ENCODE measurements around the gene AMOTL1.
"Not testable (repeated sequence)": the region's sequence is repeated elsewhere in the genome, so short reads cannot be mapped to it uniquely, and the experiment has no call there.

AMOTL1 gene

GRCh38 chr11:94796863-94797262, 28.7 kb downstream of the AMOTL1 start:
- peaks cover 46% of the 10 kb centered on the region for H3K4me1 ChIP-seq (ENCODE audit: control insufficient read depth, insufficient read depth, low read length)

GRCh38 chr11:94799726-94800125, 31.6 kb downstream of the AMOTL1 start:
- Histone ChIP-seq H3K4me1 (ENCODE audit: control insufficient read depth, insufficient read depth, low read length) (peaks cover 34% of the 10 kb centered on the region), H3K9ac (ENCODE audit: low read depth, low read length) (no peak overlapping the region), H3K4me3 (ENCODE audit: low read length) (no peak overlapping the region), H3K9me3 (replicated peaks; ENCODE audit: low read length) (no peaks in the 10 kb centered on the region), H3K4me2 (ENCODE audit: low read length) (no peak overlapping the region), H3K27me3 (ENCODE audit: control insufficient read depth, insufficient read depth, low read length) (no peaks in the 10 kb centered on the region), H3K36me3 (ENCODE audit: insufficient read depth, low read length) (peaks cover 53% of the 10 kb centered on the region)

More at GRCh38 chr11:94796863-94797262, 28.7 kb downstream of the AMOTL1 start:
- peak overlapping the region; percentile 80 for H3K4me2 ChIP-seq (ENCODE audit: low read length)
- peak overlapping the region; percentile 64 for H3K4me3 ChIP-seq (ENCODE audit: low read length)
- peak overlapping the region; percentile 87 for H3K9ac ChIP-seq (ENCODE audit: low read depth, low read length)
- no peaks in the 10 kb centered on the region for H3K27me3 ChIP-seq (ENCODE audit: control insufficient read depth, insufficient read depth, low read length)
- H3K36me3 ChIP-seq (ENCODE audit: insufficient read depth, low read length) = peaks cover 26% of the 10 kb centered on the region
- no peaks in the 10 kb centered on the region for H3K9me3 ChIP-seq (replicated peaks; ENCODE audit: low read length)

DNA sequence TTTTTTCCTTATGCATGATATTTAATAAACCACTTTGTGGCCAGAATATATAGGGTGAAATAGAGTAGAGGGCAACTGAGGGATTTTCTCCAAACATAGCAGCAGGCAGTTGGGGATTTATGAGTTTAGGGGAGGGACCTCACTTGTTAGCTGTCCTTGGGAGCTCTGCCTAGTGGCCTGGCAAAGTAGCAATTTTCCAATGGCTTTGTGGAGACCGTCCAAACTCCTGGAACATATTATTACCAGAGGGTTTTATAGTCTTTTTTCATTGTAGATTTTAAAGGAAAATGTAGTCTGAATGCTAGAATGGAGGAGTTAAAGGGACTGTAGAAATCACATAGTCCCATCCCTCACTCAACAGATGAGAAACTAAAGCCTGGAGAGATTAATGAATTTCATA, 32.3 kb downstream of the AMOTL1 start:
- Histone ChIP-seq H3K4me1 (ENCODE audit: control insufficient read depth, insufficient read depth, low read length) (peaks cover 40% of the 10 kb centered on the region), H3K27me3 (ENCODE audit: control insufficient read depth, insufficient read depth, low read length) (no peaks in the 10 kb centered on the region), H3K36me3 (ENCODE audit: insufficient read depth, low read length) (peaks cover 59% of the 10 kb centered on the region), H3K9me3 (replicated peaks; ENCODE audit: low read length) (no peaks in the 10 kb centered on the region), H3K4me2 (ENCODE audit: low read length) (no peak overlapping the region), H3K9ac (ENCODE audit: low read depth, low read length) (no peak overlapping the region), H3K4me3 (ENCODE audit: low read length) (no peak overlapping the region)

GRCh38 chr11:94801866-94802460, 33.8 kb downstream of the AMOTL1 start:
- H3K36me3 ChIP-seq (ENCODE audit: insufficient read depth, low read length) = peaks cover 72% of the 10 kb centered on the region

GRCh38 chr11:94802501-94802900, 34.3 kb downstream of the AMOTL1 start:
- Histone ChIP-seq H3K4me1 (ENCODE audit: control insufficient read depth, insufficient read depth, low read length) (peaks cover 34% of the 10 kb centered on the region), H3K36me3 (ENCODE audit: insufficient read depth, low read length) (peaks cover 73% of the 10 kb centered on the region), H3K27me3 (ENCODE audit: control insufficient read depth, insufficient read depth, low read length) (no peaks in the 10 kb centered on the region), H3K9me3 (replicated peaks; ENCODE audit: low read length) (no peaks in the 10 kb centered on the region), H3K9ac (ENCODE audit: low read depth, low read length) (no peak overlapping the region), H3K4me3 (ENCODE audit: low read length) (no peak overlapping the region), H3K4me2 (ENCODE audit: low read length) (no peak overlapping the region)

More at GRCh38 chr11:94801866-94802460, 33.8 kb downstream of the AMOTL1 start:
- H3K4me3 ChIP-seq (ENCODE audit: low read length) = no peak overlapping the region
- H3K9ac ChIP-seq (ENCODE audit: low read depth, low read length) = no peak overlapping the region
- H3K27me3 ChIP-seq (ENCODE audit: control insufficient read depth, insufficient read depth, low read length) = no peaks in the 10 kb centered on the region
- no peak overlapping the region for H3K4me2 ChIP-seq (ENCODE audit: low read length)
- H3K9me3 ChIP-seq (replicated peaks; ENCODE audit: low read length) = no peaks in the 10 kb centered on the region
- peaks cover 40% of the 10 kb centered on the region for H3K4me1 ChIP-seq (ENCODE audit: control insufficient read depth, insufficient read depth, low read length)

- peaks cover 73% of the 10 kb centered on the region for H3K36me3 ChIP-seq (ENCODE audit: insufficient read depth, low read length)
- H3K27me3 ChIP-seq (ENCODE audit: control insufficient read depth, insufficient read depth, low read length) = no peaks in the 10 kb centered on the region
- H3K4me2 ChIP-seq (ENCODE audit: low read length) = peak overlapping the region; percentile 17
- H3K4me3 ChIP-seq (ENCODE audit: low read length) = no peak overlapping the region
- peaks cover 32% of the 10 kb centered on the region for H3K4me1 ChIP-seq (ENCODE audit: control insufficient read depth, insufficient read depth, low read length)
- H3K9ac ChIP-seq (ENCODE audit: low read depth, low read length) = no peak overlapping the region
- H3K9me3 ChIP-seq (replicated peaks; ENCODE audit: low read length) = no peaks in the 10 kb centered on the region
These were observed 35.3 kb downstream of the AMOTL1 start for GRCh38 chr11:94803491-94803890.

DNA sequence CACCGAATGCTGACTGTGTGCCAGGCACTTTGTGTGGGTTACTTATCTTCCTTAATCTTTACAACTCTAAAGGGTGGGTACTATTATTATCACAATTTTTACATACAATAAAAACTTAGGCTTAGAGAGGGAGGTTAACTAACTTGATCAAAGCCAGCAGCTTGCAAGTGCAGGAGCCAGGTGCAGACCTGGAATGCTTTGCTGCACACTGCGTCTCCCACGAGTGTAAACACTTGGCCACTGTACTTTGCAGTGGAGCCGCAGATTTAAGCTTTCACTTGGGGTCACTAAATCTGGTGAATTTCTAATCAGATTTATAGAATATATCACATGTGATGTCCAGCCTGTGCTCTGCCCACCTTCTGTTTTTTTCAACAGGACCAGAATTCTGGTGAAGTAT, 36.7 kb downstream of the AMOTL1 start:
- Histone ChIP-seq H3K9me3 (replicated peaks; ENCODE audit: low read length) (no peaks in the 10 kb centered on the region), H3K36me3 (ENCODE audit: insufficient read depth, low read length) (peaks cover 71% of the 10 kb centered on the region), H3K4me1 (ENCODE audit: control insufficient read depth, insufficient read depth, low read length) (peaks cover 33% of the 10 kb centered on the region), H3K9ac (ENCODE audit: low read depth, low read length) (no peak overlapping the region), H3K27me3 (ENCODE audit: control insufficient read depth, insufficient read depth, low read length) (no peaks in the 10 kb centered on the region), H3K4me2 (ENCODE audit: low read length) (no peak overlapping the region), H3K4me3 (ENCODE audit: low read length) (no peak overlapping the region)

GRCh38 chr11:94806014-94806413, 37.9 kb downstream of the AMOTL1 start:
- no peak overlapping the region for H3K4me2 ChIP-seq (ENCODE audit: low read length)
- no peaks in the 10 kb centered on the region for H3K27me3 ChIP-seq (ENCODE audit: control insufficient read depth, insufficient read depth, low read length)
- H3K36me3 ChIP-seq (ENCODE audit: insufficient read depth, low read length) = peaks cover 60% of the 10 kb centered on the region
- peaks cover 33% of the 10 kb centered on the region for H3K4me1 ChIP-seq (ENCODE audit: control insufficient read depth, insufficient read depth, low read length)
- H3K9me3 ChIP-seq (replicated peaks; ENCODE audit: low read length) = no peaks in the 10 kb centered on the region
- no peak overlapping the region for H3K4me3 ChIP-seq (ENCODE audit: low read length)
- H3K9ac ChIP-seq (ENCODE audit: low read depth, low read length) = no peak overlapping the region

DNA sequence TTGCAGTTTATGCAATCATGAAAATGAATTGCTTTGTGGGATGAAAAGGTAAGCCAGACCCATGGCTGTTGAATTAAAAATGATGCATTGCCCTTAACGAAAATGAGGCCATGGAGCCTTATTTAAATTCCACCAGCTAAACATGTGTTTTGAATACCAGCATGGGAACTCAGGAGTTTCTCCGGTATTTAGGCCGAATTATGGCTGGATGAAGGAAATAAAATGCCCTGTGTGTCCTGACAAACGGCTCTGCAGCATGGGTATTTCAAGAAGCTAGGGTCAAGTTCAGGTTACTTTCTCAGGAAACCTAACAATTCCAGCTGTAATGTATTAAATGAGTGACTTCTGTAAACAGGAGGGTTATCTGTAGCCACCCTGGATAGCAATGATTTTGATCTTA, 38.3 kb downstream of the AMOTL1 start:
- H3K36me3 ChIP-seq (ENCODE audit: insufficient read depth, low read length) = peaks cover 56% of the 10 kb centered on the region
- no peaks in the 10 kb centered on the region for H3K9me3 ChIP-seq (replicated peaks; ENCODE audit: low read length)
- no peak overlapping the region for H3K4me3 ChIP-seq (ENCODE audit: low read length)
- no peak overlapping the region for H3K9ac ChIP-seq (ENCODE audit: low read depth, low read length)
- peaks cover 33% of the 10 kb centered on the region for H3K4me1 ChIP-seq (ENCODE audit: control insufficient read depth, insufficient read depth, low read length)
- H3K27me3 ChIP-seq (ENCODE audit: control insufficient read depth, insufficient read depth, low read length) = no peaks in the 10 kb centered on the region
- H3K4me2 ChIP-seq (ENCODE audit: low read length) = no peak overlapping the region

GRCh38 chr11:94809251-94809650, 41.1 kb downstream of the AMOTL1 start:
- Histone ChIP-seq H3K9ac (ENCODE audit: low read depth, low read length) (no peak overlapping the region), H3K4me3 (ENCODE audit: low read length) (no peak overlapping the region), H3K36me3 (ENCODE audit: insufficient read depth, low read length) (peaks cover 46% of the 10 kb centered on the region), H3K4me2 (ENCODE audit: low read length) (no peak overlapping the region), H3K27me3 (ENCODE audit: control insufficient read depth, insufficient read depth, low read length) (no peaks in the 10 kb centered on the region), H3K4me1 (ENCODE audit: control insufficient read depth, insufficient read depth, low read length) (peaks cover 29% of the 10 kb centered on the region), H3K9me3 (replicated peaks; ENCODE audit: low read length) (no peaks in the 10 kb centered on the region)

GRCh38 chr11:94812724-94813720, 44.9 kb downstream of the AMOTL1 start:
- not testable (repeated sequence) for H3K4me3 ChIP-seq (ENCODE audit: low read length); H3K4me2 ChIP-seq (ENCODE audit: low read length); H3K9ac ChIP-seq (ENCODE audit: low read depth, low read length); H3K9me3 ChIP-seq (replicated peaks; ENCODE audit: low read length); H3K27me3 ChIP-seq (ENCODE audit: control insufficient read depth, insufficient read depth, low read length)
- peaks cover 12% of the 10 kb centered on the region for H3K4me1 ChIP-seq (ENCODE audit: control insufficient read depth, insufficient read depth, low read length)
- peaks cover 33% of the 10 kb centered on the region for H3K36me3 ChIP-seq (ENCODE audit: insufficient read depth, low read length)

All from skeletal muscle satellite cell (primary cell).